Smooth muscle cell of the umbilical artery (primary cell): ENCODE data around the gene SRPX. TPM values are rescaled to one million over a fixed set of nuclear protein-coding genes. Genes with fewer than 3 reads are reported as not detected.

Source experiments
- total RNA-seq: library from RNA; depleted of rRNA; stranded (reverse); fragments of >200 nt; gene quantifications from 2 replicates; pipeline ENCODE4 v1.2.3, GENCODE V29; 2014

Gene SRPX, protein sequence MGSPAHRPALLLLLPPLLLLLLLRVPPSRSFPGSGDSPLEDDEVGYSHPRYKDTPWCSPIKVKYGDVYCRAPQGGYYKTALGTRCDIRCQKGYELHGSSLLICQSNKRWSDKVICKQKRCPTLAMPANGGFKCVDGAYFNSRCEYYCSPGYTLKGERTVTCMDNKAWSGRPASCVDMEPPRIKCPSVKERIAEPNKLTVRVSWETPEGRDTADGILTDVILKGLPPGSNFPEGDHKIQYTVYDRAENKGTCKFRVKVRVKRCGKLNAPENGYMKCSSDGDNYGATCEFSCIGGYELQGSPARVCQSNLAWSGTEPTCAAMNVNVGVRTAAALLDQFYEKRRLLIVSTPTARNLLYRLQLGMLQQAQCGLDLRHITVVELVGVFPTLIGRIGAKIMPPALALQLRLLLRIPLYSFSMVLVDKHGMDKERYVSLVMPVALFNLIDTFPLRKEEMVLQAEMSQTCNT
- total RNA-seq: 94.4 and 124 TPM in 2 replicates

DNA sequence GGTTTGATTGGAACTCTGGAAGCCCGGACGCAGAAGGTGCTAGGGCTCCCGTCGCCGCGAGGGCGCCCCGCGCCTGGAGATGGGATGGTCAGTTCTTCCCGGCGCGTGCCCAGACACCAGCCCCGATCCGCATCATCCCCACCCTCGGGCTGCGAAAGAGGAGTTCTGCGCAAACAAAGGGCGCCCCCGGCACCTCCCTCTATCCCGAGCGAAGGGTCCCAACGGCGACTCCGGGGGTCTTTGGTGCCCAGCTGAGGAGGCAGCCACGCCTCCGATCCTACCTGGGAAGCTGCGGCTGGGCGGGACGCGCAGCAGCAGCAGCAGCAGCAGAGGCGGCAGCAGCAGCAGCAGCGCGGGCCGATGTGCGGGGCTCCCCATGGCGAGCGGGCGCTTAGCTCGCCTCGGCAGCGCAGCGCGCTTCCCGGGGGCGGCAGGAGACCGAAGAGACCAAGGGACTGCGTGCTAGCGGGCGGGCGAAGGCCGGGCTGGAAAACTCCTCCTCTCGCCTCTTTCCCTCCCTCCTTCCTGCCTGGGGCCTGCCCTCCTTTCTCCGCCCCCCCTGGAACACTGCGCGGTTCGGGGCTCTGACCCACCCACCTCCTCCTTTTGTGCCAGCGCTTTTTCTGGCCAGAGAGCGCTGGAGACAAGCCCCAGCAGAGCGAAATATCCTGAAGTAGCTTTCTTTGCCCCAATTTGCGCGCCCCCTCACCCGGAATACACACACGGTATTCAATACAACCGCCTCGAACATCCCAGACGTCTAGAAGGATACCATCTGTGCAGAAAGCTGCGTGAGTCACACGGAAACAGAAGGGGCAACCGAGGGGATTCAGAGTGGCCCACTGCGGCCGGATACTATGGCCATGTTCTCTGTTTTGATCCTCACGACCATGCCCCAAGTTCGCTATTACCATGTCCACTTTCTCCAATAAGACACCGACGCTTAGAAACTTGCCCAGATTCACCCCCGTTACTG is at the start of gene SRPX:
Gene SRPX, minus strand, starts transcription at position 457 of the 976 bp plus-strand sequence. Its CDS starts 79 bp downstream, at position 378.

Other genes starting within 250 kb of the SRPX start
- gene SYTL5, start 214.3 kb downstream of the SRPX start, total RNA-seq: 0.55 and 0.89 TPM in 2 replicates
- gene RPGR, start 106.6 kb upstream of the SRPX start, total RNA-seq: 7.1 and 8.3 TPM in 2 replicates
- gene OTC, start 131.7 kb upstream of the SRPX start, total RNA-seq: not detected in 2 replicates